Ecto neural progenitor cell (in vitro differentiated cells): ENCODE data around the gene FIP1L1.
"Not testable (repeated sequence)": the region's sequence is repeated elsewhere in the genome, so short reads cannot be mapped to it uniquely, and the experiment has no call there.

Source experiments
- DNase-seq: peaks from one replicate; pipeline ENCODE4 v3.0.0-alpha.2; 2018; ENCODE audit warnings: low spot score

The FIP1L1 gene

DNA sequence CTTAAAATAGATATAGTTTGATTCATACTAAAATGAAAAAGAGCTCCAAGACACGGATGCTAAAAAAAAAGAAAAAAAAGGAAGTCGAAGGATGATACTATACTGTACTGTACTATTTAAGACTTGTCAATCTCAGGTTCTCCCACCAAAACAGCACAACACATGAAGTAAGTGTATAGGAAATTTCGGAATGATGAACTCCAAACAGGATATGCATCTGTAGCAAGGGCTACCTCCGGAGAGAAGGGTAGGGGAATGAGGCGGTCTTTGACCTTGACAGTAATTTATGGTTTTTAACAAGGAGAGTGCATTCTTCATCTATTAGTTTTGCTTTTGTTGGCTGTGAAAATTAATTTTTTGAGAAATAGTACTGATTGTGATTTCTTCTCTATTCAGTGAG, 541 bp upstream of the FIP1L1 start:
- DNase-seq = no peak

DNA sequence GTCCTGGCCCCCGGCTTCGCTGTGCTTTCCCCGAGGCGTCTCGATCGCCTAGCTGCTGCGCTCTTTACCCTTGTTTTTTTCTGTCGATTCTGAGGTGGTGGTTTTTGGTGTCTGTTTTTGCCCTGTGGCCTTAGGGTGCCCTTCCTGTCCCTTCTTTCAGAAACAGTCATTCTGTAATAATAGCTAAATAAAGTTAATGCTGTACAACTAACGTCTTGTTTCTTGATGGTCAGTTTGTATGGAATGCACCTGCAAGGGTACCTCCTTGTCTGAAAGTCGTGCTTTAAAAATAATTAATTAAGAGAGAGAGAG, 686 bp downstream of the FIP1L1 start:
- no peak for DNase-seq

DNA sequence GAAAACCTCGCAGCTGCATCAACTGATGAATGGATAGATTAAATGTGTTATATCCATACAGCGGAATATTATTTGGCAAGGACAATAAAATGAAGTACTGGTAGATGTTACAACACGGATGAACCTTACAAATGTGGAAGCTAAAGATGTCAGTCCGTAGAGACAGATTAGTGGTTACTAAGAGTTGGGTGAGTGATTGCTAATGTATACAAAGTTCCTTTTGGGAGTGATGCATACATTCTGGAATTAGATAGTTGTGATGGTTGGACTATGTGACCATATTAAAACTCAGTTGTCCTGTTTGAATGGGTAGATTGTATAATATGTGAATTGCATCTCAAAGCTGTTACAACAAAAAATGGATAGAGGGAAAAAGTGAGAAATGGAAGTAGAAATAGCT, 2.8 kb downstream of the FIP1L1 start:
- DNase-seq = no peak

DNA sequence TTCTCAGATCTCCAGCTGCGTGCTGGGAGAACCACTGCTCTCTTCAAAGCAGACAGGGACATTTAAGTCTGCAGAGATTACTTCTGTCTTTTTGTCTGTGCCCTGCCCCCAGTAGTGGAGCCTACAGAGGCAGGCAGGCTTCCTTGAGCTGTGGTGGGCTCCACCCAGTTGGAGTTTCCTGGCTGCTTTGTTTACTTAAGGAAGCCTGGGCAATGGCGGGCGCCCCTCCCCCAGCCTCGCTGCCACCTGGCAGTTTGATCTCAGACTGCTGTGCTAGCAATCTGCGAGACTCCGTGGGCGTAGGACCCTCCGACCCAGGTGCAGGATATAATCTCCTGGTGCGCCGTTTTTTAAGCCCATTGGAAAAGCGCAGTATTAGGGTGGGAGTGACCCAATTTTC, 32.0 kb downstream of the FIP1L1 start:
- not testable (repeated sequence) for DNase-seq

DNA sequence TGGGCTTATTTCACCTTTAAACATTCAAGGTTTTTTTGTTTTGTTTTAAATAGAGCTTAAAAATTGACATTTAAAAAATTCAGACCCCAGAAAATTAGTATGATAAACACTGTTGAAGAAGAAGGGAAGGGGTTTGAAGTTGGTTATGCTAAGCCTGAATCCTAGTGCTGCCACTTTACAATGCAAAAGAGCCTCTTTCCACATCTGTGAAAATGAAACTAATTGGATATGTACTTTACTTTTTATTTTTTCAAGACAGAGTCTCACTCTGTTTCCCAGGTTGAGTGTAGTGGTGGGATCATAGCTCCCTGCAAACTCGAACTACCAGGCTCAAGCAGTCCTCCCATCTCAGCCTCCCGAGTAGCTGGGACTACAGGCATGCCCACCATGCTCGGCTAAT, 41.8 kb downstream of the FIP1L1 start:
- DNase-seq = no peak

DNA sequence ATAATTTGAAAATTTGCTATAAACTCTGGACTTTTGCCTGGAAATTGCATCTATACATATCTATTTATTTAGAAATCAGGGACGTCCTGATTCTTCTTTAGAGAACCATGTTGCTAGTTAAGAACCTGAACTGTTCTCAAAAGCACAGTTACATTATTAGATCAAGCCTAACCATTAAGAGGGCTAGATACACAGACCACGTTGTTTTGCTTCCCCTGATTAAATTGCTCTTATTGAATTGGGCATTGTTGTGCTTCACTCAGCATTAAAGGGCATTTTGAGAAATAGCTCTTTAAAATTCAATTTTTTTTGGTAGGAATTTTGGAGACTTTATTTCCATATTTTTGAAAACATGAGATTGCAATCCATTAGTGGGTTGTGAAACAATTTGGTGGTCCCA, 44.4 kb downstream of the FIP1L1 start:
- DNase-seq = no peak

DNA sequence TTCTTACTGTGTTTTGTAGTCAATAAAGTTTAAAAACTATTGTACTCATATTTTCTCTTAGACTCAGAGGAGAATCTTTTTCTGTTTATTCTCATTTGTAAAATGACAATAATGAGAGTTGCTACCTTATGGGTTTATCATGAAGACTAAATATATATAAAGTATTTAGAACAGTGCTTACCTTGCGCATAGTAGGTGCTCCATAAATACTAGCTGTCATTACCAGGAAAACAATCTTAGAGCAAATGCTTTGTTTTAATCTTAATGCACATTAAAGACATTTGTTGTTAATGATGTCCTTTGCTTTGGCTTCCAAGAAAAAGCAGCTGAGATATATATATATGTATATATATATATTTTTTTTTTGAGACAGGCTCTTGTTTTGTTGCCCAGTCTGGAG, 44.9 kb downstream of the FIP1L1 start:
- DNase-seq = no peak

DNA sequence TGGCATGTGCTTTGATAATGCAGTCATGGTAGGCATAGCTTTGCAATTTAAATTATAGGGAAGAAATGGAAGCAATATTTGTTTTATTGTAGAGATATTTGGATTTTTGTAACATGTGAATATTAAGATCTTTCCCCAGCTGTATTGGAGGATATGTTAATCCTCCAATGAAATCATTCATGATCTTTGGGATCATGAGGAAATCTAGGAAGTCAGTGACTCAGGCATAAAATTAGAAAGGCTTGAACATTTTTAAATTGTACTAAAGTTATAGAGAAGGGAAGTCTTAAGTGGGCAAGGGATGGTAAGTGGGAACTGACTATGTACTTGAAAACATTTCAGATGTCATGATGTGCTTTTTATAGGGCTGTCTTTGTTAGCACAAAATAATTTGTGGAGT, 46.8 kb downstream of the FIP1L1 start:
- DNase-seq = no peak

DNA sequence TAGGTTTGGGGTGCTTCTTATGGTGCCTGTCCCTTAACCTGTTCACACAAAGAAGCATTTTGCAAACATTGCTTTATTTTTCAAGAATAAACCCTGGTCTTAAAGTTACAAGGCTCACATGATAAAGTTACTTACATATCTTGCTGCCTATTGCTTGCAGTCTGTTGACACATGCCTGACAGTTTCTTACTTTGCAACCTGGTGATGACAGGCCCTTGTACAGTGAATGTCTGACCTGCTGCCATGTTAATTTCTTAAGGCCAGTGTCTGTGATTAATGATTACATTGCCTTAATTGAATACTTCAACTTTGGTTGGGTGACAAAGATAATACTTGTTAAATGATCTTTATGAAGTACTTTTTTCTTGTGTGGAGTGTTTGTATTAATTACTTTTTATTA, 49.9 kb downstream of the FIP1L1 start:
- no peak for DNase-seq

DNA sequence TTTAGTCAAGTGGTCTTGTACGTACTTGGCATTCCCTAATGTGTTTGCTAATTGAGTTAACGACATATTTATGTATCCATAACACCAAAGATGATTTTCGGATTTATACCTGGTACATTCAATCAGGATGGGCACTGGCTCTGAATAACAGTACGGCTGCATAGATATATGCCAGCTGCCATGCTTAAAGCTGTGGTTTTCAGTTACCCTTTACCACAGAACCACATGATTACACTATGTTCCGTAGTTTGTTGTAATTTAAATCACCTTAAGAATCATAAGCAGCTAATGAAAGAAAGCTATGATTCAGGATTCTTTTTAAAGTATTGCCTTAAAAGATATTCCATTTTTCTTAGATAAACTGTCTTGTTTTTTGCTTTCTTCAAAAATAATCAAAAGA, 53.6 kb downstream of the FIP1L1 start:
- no peak for DNase-seq

DNA sequence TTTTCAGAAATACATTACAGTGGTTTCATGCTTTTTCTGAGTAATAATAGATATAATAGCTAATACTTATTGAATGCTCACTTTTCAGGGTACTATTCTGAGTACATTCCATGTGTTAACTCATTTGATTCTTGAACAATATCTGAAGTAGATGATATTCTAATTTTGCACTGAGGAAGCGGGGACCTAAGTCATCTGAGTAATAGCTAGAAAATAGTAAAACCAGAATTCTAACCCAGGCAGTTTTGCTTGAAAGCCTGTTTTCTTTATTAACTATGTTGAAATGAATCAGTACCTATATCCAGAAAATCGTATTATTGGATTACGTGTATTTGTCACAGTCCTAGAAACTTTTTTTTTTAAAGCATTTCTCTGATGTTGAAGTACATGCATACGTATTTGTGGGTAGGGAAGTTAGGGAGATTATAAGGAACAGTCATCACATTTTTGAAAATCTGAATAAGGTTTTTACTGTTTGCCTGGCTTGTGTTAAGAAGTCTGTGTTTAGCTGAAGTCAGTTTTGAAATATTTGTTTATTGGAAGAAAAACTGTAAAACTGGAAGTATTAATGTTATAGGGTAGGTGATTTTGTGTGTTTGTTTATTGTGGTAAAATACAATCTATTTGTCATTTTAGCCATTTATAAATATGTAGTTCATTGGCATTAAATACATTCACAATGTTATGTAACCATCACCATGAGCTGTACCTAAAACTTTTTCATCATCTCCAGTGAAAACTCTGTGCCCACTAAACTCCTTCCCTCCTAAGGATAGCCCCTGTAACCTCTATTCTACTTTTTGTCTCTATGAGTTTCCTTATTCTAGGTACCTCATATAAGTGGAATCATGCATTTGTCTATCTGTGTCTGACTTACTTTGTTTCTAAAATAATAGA, 55.3 kb downstream of the FIP1L1 start:
- no peak for DNase-seq

DNA sequence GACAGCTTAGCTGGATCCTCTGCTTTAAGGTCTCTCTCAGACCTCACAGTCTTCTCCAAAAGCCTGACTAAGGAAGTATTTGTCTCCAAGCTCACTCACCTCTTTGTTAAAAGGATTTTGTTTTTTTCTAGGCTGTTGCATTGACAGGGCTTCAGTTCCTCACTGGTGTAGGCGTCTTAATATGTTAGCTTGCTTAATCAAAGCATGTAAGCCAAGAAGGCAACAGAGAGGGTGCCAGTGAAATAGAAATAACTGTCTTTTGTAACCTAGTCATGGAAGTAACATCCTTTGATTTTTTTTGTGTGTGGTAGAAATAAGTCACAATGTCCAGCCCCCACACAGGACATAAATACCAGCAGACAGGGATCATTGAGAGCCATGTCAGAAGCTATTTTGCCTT, 58.8 kb downstream of the FIP1L1 start:
- no peak for DNase-seq

DNA sequence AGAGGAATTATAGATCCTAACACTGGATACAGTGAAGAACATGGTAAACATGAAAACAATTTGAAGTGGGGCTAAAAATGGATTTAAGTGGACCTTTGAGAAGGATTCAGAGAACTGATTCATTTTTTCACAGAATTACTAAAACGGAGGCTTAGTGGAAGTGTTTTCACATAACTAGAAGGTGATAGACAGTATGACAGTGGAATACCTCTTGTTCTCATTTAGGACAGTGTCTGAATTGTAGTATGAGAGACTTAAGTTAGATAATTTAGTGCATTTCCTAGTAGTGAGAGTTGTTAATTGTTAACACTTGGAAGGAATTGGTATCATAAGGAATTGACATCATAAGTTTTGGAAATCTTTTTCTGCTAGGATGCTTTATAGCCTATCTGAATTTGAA, 64.1 kb downstream of the FIP1L1 start:
- no peak for DNase-seq

DNA sequence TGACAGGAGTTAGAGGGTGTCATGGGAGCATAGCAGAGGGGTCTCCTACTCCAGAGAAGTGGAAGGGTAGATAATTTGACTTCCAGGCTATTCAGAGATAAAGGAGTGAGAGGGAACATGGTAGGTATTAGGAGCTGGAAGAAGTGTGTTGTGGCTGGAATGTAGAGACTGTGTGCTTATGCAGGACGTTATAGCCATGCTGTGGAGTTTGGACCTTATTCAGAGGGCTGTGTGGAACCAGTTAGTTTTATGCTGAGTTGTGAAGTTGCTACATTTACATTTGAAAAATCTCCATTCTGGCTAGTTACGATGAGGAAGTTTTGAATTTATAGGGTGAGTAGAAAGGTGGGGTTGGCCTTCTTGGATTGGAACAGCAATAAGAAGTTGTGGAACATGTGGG, 67.5 kb downstream of the FIP1L1 start:
- DNase-seq = no peak

DNA sequence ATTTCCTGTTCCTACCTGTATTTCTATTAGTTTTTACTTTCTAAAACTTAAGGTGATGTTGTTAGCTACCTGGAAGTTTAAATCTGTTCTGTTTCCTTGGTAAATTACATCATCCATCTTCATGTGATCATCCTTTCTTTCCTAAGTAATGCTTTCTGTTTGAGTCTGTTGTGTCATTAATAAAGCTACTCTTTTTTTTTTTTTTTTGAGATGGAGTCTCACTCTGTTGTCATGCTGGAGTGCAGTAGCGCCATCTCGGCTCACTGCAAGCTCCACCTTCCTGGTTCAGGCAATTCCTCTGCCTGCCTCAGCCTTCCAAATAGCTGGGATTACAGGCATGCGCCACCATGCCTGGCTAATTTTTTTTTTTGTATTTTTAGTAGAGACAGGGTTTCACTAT, 73.3 kb downstream of the FIP1L1 start:
- no peak for DNase-seq

DNA sequence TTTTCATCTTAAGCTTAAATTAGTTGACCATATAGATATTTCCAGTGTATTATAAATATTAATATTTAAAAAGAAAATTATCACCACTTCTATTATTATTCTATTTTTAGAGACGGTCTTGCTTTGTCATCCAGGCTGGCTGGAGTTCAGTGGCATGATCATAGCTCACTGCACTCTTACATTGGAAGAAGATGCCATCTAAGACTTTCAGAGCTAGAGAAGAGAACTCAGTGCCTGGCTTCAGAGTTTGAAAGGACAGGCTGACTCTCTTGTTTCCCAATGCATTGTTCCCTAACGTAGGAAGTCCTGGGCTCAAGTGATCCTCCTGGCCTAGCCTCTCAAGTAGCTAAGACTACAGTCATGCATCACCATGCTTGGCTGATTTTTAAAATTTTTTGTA, 75.9 kb downstream of the FIP1L1 start:
- DNase-seq = no peak

DNA sequence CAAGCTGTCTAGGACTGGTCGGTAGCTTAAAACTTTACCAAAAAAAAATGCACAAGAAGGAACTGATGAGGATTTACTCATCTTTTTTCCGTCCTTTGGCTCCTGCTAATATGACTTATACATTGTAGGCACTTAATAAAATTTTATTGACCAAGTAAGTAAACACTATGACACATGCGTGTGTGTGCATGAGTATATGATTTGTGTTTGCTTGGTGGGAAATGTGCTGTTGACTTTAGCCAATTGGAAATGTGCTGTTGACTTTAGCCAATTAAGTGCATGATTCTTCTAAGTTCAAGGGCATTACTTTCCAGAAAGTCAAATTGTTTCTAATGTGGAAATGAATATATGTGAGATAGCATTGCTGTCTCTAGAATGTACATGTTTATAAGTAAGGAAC, 78.3 kb downstream of the FIP1L1 start:
- DNase-seq = no peak

DNA sequence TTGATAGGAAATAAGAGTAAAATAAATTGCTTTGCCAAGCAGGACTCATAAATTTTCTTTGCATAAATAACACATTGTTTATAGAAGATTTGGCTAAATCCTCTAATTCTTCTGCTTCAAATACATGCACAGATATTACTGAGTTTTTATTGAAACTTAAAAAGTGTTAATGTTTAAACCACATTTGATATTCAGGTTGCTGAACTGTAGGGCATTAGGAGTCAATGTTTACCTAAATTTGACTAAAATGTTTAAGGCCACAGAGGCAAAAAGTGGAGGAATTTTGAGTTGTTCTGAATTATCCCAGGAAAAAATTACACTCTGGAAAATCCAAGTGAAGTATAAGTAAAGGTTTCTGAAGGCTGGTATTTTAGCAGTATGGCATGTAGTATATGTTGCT, 78.7 kb downstream of the FIP1L1 start:
- DNase-seq = no peak

DNA sequence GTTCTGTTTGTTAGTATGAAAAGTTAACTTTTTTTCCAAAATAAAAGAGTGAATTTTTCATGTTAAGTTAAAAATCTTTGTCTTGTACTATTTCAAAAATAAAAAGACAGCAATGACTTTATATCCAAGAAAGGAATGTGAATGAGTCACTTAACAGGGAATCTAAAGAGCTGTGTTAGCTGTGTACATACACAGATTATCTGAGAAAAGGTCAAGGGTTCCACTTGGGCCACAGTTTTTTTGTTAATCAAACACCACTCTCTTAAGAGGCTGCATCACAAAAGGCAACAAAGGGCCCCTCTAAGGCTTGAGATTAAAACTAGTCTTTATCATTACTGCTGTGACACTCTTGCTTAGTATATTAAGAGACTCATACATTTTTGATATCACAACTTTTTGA, 82.1 kb downstream of the FIP1L1 start:
- no peak for DNase-seq

DNA sequence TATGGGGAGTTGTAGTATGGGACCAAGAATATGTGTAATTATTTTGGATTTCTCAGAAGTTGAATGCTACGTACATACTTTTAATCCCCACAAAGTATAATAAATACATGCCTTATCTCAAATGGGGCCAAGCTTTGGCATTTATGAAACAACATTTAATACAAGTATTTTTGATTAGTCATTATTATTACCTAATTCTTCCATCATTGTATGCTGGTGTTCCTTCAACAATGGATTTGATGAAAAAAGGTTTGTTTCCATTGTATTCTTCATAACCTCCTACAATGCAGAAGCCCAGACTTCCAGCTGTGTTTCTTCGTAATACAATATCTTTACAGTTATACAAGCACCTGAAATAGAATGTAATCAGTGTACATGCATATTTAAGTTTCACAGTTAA, 83.8 kb downstream of the FIP1L1 start:
- no peak for DNase-seq

DNA sequence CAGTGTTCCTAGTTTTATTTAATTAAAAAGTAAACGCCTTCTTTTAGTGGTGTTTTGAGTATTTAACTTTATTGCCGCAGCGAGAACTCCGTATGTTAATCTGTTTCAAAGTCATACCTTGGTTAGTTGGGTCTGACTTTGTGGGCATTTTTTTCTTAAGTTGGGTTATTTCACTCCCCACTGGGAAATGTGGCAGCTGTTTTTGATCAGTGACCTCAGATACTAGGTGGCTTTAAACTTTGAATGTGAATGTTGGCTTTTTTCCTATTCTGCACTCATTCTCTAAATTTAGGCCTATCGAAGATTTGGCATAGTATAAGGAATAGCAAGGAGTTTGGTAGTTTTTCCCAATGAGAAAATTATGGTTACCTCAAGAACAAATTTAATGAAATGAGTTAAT, 85.9 kb downstream of the FIP1L1 start:
- DNase-seq = no peak

DNA sequence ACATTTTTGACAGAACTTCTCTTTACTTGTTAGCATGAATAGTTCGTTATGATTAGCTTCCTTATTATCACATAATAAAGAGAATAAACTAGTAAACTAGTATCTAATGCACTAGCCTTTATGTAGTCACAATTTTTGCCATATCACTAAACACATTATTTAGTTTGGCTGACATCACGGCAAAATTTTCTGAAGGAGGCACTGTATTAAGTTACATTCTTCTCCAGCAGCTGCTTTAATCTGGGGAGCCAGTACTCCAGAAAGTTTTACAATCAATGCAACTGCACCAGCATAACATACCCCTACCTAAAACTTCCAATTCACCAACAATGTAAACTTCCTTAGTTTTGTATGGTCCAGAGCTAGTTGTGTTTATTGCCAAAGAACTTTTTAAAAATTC, 87.8 kb downstream of the FIP1L1 start:
- no peak for DNase-seq

DNA sequence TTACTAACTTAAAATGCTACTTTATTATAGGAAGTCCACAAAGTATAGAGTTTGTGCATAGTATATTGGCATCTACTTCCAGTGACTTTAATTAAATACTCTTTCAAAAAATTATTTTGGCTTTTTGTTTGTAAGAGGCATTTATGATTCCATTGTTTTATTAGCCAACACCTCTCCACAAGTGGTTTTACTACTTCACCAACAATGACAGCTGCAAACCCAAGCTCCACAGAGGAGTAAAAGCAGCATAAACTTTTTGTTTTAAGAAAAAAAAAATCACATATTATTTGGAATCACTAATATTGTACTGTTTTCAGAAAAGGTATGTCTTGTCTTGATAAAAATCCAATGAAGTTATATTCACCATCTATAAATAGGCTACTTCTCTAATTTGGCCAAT, 88.5 kb downstream of the FIP1L1 start:
- DNase-seq = no peak

DNA sequence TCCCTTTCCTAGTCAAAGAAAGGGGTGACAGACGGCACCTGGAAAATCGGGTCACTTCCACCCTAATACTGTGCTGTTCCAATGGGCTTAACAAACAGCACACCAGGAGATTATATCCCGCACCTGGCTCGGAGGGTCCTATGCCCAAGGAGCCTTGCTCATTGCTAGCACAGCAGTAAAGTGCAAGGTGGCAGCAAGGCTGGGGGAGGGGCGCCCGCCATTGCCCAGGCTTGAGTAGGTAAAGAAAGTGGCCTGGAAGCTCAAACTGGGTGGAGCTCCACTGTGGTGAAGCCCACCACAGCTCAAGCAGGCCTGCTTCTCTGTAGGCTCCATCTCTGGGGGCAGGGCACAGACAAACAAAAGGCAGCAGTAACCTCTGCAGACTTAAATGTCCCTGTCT, 89.1 kb downstream of the FIP1L1 start:
- DNase-seq = not testable (repeated sequence)
